ENCODE results near the gene GRK7. TPM values are rescaled to one million over a fixed set of nuclear protein-coding genes. Genes with fewer than 3 reads are reported as not detected.

GRK7 gene
- total and polyA plus RNA-seq, 2 donors (not counting 1 experiment from before 2014, with no cell fraction given) = 0.12 TPM; not detected in 1

- ChIA-PET POLR2A (no interaction called here), CTCF (no interaction called here)
- Histone ChIP-seq H3K9me3 (ENCODE audit: control extremely low read depth in 1 of 3, control insufficient read depth in 2 of 3, insufficient read depth in 1 of 3, low read length in 2 of 3) (no peaks in the 10 kb centered on the region), H3K4me3 (ENCODE audit: control extremely low read depth in 1 of 5, extremely low read depth in 1 of 5, insufficient read depth in 1 of 5, low read depth in 2 of 5, low read length in 4 of 5) (no peak overlapping the region), H3K9ac (ENCODE audit: low read length) (no peak overlapping the region), H3K4me1 (ENCODE audit: control insufficient read depth in 2 of 2, insufficient read depth in 2 of 2, low read length in 2 of 2) (peaks cover 23 to 27% of the 10 kb centered on the region in 2 donors), H3K79me2 (ENCODE audit: control insufficient read depth, insufficient read depth, low read length) (peaks cover 28% of the 10 kb centered on the region), H4K20me1 (ENCODE audit: control insufficient read depth, insufficient read depth, low read length, poor library complexity, severe bottlenecking) (peaks cover 5% of the 10 kb centered on the region), H3K27me3 (replicated peaks in 1 of 4; ENCODE audit: control extremely low read depth in 1 of 4, control insufficient read depth in 3 of 4, insufficient read depth in 4 of 4, low read length in 3 of 4) (no peaks in the 10 kb centered on the region), H3K27ac (ENCODE audit: low read length in 2 of 2) (no peak overlapping the region), H3K4me2 (replicated peaks; ENCODE audit: low read depth, low read length, poor library complexity, severe bottlenecking) (no peak overlapping the region), H2AFZ (ENCODE audit: insufficient read depth, low read depth, low read length, poor library complexity, severe bottlenecking) (peak overlapping the region; percentile 76), H3K36me3 (replicated peaks in 1 of 2; ENCODE audit: control extremely low read depth in 1 of 2, control insufficient read depth in 1 of 2, extremely low read depth in 1 of 2, insufficient read depth in 2 of 2, low read length in 1 of 2) (peaks cover 0 to under 1% of the 10 kb centered on the region in 2 experiments)
- Mint-ChIP-seq H3K27ac (peak overlapping the region; percentile 92), H3K4me3 (no peak overlapping the region), H3K4me1 (peaks cover 31% of the 10 kb centered on the region), H3K9me3 (ENCODE audit: insufficient read depth) (no peaks in the 10 kb centered on the region), H3K27me3 (no peaks in the 10 kb centered on the region)
- no peak for DNase-seq
- TF ChIP-seq, protein P1, sequence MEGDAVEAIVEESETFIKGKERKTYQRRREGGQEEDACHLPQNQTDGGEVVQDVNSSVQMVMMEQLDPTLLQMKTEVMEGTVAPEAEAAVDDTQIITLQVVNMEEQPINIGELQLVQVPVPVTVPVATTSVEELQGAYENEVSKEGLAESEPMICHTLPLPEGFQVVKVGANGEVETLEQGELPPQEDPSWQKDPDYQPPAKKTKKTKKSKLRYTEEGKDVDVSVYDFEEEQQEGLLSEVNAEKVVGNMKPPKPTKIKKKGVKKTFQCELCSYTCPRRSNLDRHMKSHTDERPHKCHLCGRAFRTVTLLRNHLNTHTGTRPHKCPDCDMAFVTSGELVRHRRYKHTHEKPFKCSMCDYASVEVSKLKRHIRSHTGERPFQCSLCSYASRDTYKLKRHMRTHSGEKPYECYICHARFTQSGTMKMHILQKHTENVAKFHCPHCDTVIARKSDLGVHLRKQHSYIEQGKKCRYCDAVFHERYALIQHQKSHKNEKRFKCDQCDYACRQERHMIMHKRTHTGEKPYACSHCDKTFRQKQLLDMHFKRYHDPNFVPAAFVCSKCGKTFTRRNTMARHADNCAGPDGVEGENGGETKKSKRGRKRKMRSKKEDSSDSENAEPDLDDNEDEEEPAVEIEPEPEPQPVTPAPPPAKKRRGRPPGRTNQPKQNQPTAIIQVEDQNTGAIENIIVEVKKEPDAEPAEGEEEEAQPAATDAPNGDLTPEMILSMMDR (IDR thresholded peaks at IDR 0.05) = no peak
- TF ChIP-seq EZH2 (IDR thresholded peaks at IDR 0.05; ENCODE audit: borderline replicate concordance, insufficient read depth, low read depth, low read length, poor library complexity, severe bottlenecking) = no peak
- intact Hi-C loops (cut with micrococcal nuclease) = loop anchor here (5.0 kb wide), 4 partner anchors 159 to 1266 kb away; partner anchors contain the start of genes ATR, RASA2 and U2SURP
- 94% methylated on average over 6 of the region's 7 CpGs for WGBS (ENCODE audit: insufficient coverage)
- no peak for ATAC-seq (ENCODE audit: low read depth)
Measured at GRCh38 chr3:141735770-141736465, 27.3 kb upstream of the GRK7 start.

DNA sequence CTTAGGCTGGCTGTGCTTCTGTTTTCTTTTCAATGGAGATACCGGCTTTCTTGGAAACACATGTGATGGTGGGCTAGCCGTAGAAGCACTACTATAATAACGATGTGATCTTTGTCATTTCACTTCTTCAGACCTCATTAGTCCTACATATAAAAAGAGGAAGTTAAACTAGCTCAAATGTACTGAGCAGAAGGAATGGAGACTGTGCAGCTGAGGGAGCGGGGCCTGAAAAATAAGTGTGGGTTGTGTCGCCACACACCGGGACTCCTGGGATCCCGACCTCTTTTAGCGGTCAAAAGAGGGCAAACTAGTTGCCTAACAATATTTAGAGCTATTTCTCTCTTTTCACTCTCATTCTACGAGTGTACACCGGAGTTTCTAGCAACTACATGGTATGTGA is 26.1 kb upstream of the GRK7 start:
- Mint-ChIP-seq H3K4me1 (peaks cover 37% of the 10 kb centered on the region), H3K9me3 (ENCODE audit: insufficient read depth) (no peaks in the 10 kb centered on the region), H3K27ac (peak overlapping the region; percentile 92), H3K4me3 (peak overlapping the region; percentile 75), H3K27me3 (no peaks in the 10 kb centered on the region)
- Histone ChIP-seq H3K36me3 (replicated peaks in 1 of 2; ENCODE audit: control extremely low read depth in 1 of 2, control insufficient read depth in 1 of 2, extremely low read depth in 1 of 2, insufficient read depth in 2 of 2, low read length in 1 of 2) (peaks cover 0 to 3% of the 10 kb centered on the region in 2 experiments), H3K27me3 (replicated peaks in 1 of 4; ENCODE audit: control extremely low read depth in 1 of 4, control insufficient read depth in 3 of 4, insufficient read depth in 4 of 4, low read length in 3 of 4) (no peaks in the 10 kb centered on the region), H3K9ac (ENCODE audit: low read length) (peak overlapping the region; percentile 15), H3K4me3 (ENCODE audit: control extremely low read depth in 1 of 5, extremely low read depth in 1 of 5, insufficient read depth in 1 of 5, low read depth in 2 of 5, low read length in 4 of 5) (peak overlapping the region in 1 of 5 experiments; percentile 21), H3K79me2 (ENCODE audit: control insufficient read depth, insufficient read depth, low read length) (peaks cover 40% of the 10 kb centered on the region), H3K4me2 (replicated peaks; ENCODE audit: low read depth, low read length, poor library complexity, severe bottlenecking) (peak overlapping the region; percentile 76), H3K27ac (ENCODE audit: low read length in 2 of 2) (peak overlapping the region; percentile 66 to 75), H3K9me3 (ENCODE audit: control extremely low read depth in 1 of 3, control insufficient read depth in 2 of 3, insufficient read depth in 1 of 3, low read length in 2 of 3) (no peaks in the 10 kb centered on the region), H4K20me1 (ENCODE audit: control insufficient read depth, insufficient read depth, low read length, poor library complexity, severe bottlenecking) (peaks cover 13% of the 10 kb centered on the region), H2AFZ (ENCODE audit: insufficient read depth, low read depth, low read length, poor library complexity, severe bottlenecking) (peak overlapping the region; percentile 76), H3K4me1 (ENCODE audit: control insufficient read depth in 2 of 2, insufficient read depth in 2 of 2, low read length in 2 of 2) (peaks cover 23 to 30% of the 10 kb centered on the region in 2 donors)
- ChIA-PET POLR2A (no interaction called here), CTCF (interaction anchor here (0.6 to 3.6 kb wide), 4 partner anchors 9 to 176 kb away, joined by 4 to 24 read pairs (median 10); no protein-coding TSS in a partner anchor)
- 18% methylated on average over 3 of the region's 10 CpGs for WGBS (ENCODE audit: insufficient coverage)
- ATAC-seq (ENCODE audit: low read depth) (no peak), DNase-seq (peak; percentile 60)
- intact Hi-C loops (cut with micrococcal nuclease) = loop anchor here (5.0 kb wide), 4 partner anchors 160 to 1265 kb away; partner anchors contain the start of genes ATR, RASA2 and U2SURP
- TF ChIP-seq, protein P1 (IDR thresholded peaks at IDR 0.05) = no peak
- no peak for TF ChIP-seq EZH2 (IDR thresholded peaks at IDR 0.05; ENCODE audit: borderline replicate concordance, insufficient read depth, low read depth, low read length, poor library complexity, severe bottlenecking)

Measured in B cell (primary cell).